NK-92 treated with Interleukin-12 subunit alpha and Interleukin-12 subunit beta, amount 100 ng/mL, for 24 hours (cell line): ENCODE measurements around the gene TESMIN.

Experiments
- DNase-seq: peaks from one replicate; lab custom pipeline; 2025; lab: John Stamatoyannopoulos, UW

The TESMIN gene

GRCh38 chr11:68711114-68711513 is 40.2 kb downstream of the TESMIN start:
- DNase-seq = no peak

- DNase-seq = no peak
Observed at GRCh38 chr11:68710409-68710808, 40.9 kb downstream of the TESMIN start.

- DNase-seq = no peak
Observed at GRCh38 chr11:68709062-68709461, 42.3 kb downstream of the TESMIN start.

- no peak for DNase-seq
Observed at GRCh38 chr11:68707527-68707926, 43.8 kb downstream of the TESMIN start.

- DNase-seq = no peak
Observed at GRCh38 chr11:68704887-68705286, 46.4 kb downstream of the TESMIN start.

- DNase-seq = no peak
Observed at GRCh38 chr11:68698993-68699392, 52.3 kb downstream of the TESMIN start.

GRCh38 chr11:68695531-68695930 is 55.8 kb downstream of the TESMIN start:
- DNase-seq = no peak

- DNase-seq = no peak
Observed at GRCh38 chr11:68694431-68695297, 56.7 kb downstream of the TESMIN start.

GRCh38 chr11:68693484-68693882 is 57.8 kb downstream of the TESMIN start:
- no peak for DNase-seq

GRCh38 chr11:68692871-68693483 is 58.3 kb downstream of the TESMIN start:
- no peak for DNase-seq

- DNase-seq = no peak
Observed at GRCh38 chr11:68692115-68692514, 59.2 kb downstream of the TESMIN start.

- no peak for DNase-seq
Observed at GRCh38 chr11:68691402-68691784, 59.9 kb downstream of the TESMIN start.

- no peak for DNase-seq
Observed at GRCh38 chr11:68690671-68691401, 60.5 kb downstream of the TESMIN start.

- DNase-seq = no peak
Observed at GRCh38 chr11:68689737-68690625, 61.3 kb downstream of the TESMIN start.

- DNase-seq = no peak
Observed at GRCh38 chr11:68688881-68689280, 62.4 kb downstream of the TESMIN start.

- no peak for DNase-seq
Observed at GRCh38 chr11:68687986-68688385, 63.3 kb downstream of the TESMIN start.

- no peak for DNase-seq
Observed at GRCh38 chr11:68687311-68687710, 64.0 kb downstream of the TESMIN start.

GRCh38 chr11:68686486-68686885 is 64.8 kb downstream of the TESMIN start:
- DNase-seq = no peak

GRCh38 chr11:68685656-68686380 is 65.5 kb downstream of the TESMIN start:
- DNase-seq = no peak

GRCh38 chr11:68684385-68685356 is 66.6 kb downstream of the TESMIN start, which contains the start of gene GAL:
TSS of gene GAL (plus strand) at chr11:68684544. CDS start at chr11:68684924, 380 bp downstream.
- DNase-seq = no peak
